Spleen (tissue), 7 donors: ENCODE results near the gene SPINT3.

Experiments used
- POLR2A ChIP-seq, 3 donors: fragments of 450-650 bp; IDR thresholded peaks; one replicate each; pipeline ENCODE4 v1.5.1; 2017; ENCODE audit warnings: antibody characterized with exemption in 3 of 3, mild to moderate bottlenecking in 1 of 3
- TF ChIP-seq, protein P1 (sequence below), 11 experiments: fragments of 200-600 bp in 7 of 11; fragments of 450-650 bp in 4 of 11; sonication (generic) in 4 of 11; IDR thresholded peaks in 8 of 11; conservative IDR thresholded peaks in 3 of 11; 1 replicate in 7 of 11; 2 replicates in 4 of 11; pipeline versions ENCODE4 v1.4.0 to v1.8.0; 2016 to 2021; ENCODE audit warnings: antibody characterized with exemption in 11 of 11, inconsistent platforms in 4 of 11, mild to moderate bottlenecking in 1 of 11
- donor health status: DM: no; HTN: no; CAD: no; lungs with moderate emphysema.
- donor health status: DM: no; HTN: no; CAD: no.
- donor health status: DM: no; HTN: no; CAD: no.

DNA sequence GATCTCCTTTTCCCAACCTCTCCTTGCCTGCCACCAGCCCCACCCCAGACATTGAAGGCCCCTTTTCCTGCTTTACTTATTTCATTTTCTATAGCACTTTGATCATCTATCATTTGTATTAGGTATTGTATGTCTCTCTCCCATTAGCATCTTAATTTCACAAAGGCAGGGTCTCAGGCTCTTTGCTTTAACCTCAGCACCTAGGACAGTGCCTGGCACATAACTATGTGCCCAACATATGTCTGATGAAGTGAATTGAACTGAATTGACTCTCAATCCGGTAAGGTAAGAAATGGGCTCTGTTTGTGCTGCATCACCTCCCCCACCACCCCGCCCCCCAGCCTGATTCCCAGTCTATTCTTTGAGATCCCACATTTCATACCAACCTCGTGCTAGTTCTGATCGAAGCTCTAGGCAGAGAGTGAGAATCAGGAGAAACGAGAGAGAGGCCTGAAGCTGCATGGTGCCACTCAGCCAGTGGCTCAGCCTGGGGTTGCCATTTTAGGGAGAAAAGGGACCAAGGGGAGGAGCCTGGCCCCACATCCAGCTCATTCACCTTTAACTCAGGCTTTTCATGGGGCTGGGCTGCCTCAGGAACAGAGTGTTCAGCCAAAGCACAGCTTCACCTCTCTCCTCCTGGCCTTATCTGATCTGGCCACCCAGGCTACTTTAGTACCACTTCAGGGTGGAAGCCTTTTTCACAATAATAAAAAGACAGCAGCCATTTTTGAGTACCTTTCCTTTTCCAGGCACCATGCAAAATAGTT is at the start of gene SPINT3:
- TF ChIP-seq POLR2A (IDR thresholded peaks at IDR 0.05), result no peak
- TF ChIP-seq, protein P1, sequence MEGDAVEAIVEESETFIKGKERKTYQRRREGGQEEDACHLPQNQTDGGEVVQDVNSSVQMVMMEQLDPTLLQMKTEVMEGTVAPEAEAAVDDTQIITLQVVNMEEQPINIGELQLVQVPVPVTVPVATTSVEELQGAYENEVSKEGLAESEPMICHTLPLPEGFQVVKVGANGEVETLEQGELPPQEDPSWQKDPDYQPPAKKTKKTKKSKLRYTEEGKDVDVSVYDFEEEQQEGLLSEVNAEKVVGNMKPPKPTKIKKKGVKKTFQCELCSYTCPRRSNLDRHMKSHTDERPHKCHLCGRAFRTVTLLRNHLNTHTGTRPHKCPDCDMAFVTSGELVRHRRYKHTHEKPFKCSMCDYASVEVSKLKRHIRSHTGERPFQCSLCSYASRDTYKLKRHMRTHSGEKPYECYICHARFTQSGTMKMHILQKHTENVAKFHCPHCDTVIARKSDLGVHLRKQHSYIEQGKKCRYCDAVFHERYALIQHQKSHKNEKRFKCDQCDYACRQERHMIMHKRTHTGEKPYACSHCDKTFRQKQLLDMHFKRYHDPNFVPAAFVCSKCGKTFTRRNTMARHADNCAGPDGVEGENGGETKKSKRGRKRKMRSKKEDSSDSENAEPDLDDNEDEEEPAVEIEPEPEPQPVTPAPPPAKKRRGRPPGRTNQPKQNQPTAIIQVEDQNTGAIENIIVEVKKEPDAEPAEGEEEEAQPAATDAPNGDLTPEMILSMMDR (IDR thresholded peaks at IDR 0.05 in 8 of 11, conservative IDR thresholded peaks at IDR 0.05 in 3 of 11), result no peak
